Activated CD8-positive, alpha-beta memory T cell treated with anti-CD3 and anti-CD28 coated beads for 48 hours (primary cell): ENCODE measurements around the gene NR3C2.

ENCODE experiments used
- DNase-seq, 3 experiments: peaks; one replicate each; pipeline ENCODE4 v3.0.0-alpha.2; 2020; ENCODE audit warnings: low read depth in 2 of 3, low spot score in 2 of 3

NR3C2 gene

GRCh38 chr4:148057984-148058859 is 384.0 kb downstream of the NR3C2 start:
- DNase-seq, result no peak

DNA sequence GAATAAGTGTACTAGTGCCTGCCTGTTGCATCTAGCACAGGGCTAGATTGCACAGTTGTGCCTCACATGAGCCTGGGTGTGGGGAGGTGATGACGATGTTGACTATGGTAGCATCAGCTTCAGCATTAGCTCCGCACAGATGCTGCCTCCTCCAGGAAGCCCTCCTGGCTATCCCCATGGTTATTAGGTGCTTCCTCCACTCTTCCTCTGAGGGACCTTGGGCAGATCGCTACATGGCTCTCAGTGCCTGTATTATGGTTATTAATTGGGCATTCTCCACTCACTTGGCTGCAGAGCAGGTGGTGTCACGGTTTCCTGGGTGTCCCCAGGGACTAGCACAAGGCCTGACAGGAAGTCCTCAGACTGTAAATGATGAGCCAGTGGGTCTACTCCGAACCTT is 384.7 kb downstream of the NR3C2 start:
- no peak for DNase-seq

- DNase-seq, result peak in 2 of 3 experiments; percentile 41 to 46
Observed at GRCh38 chr4:148056879-148057278, 385.3 kb downstream of the NR3C2 start.

- DNase-seq, result no peak
Observed at GRCh38 chr4:148055844-148056243, 386.4 kb downstream of the NR3C2 start.

- no peak for DNase-seq
Observed at GRCh38 chr4:148054275-148054674, 387.9 kb downstream of the NR3C2 start.

DNA sequence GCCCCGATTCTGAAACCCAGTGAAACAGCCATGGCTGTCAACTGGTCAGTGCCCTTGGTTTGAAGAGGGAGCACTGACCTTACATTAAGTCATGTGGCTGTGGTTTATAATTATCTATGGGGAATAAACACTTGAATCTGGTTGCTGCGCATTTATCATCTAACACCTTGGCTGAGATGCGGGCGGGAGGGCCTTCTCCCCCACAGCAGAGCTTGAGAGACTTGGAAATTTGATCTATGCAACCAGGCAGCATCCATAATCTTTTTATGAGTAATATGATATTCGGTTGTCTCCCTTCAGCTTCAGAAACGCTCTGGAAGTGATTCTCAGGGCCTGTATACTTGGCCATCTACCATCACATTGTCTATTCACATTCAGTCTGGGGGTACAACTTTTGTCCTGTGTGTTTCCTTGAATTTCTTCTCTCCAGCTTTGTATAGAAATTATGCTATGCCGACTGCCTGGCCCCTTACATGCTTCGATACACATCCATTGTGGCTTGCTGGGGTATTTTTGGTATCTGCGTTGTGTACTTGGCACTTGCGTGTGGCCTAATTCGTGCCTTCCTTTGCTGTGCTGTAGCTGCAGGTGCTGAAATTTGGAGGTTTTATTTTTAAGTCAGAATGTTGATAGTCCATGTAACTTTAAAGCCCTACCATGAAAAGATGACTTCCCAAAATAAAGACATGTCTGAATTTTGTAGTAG is 388.8 kb downstream of the NR3C2 start:
- DNase-seq, result no peak

GRCh38 chr4:148052448-148052847 is 389.8 kb downstream of the NR3C2 start:
- DNase-seq, result no peak

DNA sequence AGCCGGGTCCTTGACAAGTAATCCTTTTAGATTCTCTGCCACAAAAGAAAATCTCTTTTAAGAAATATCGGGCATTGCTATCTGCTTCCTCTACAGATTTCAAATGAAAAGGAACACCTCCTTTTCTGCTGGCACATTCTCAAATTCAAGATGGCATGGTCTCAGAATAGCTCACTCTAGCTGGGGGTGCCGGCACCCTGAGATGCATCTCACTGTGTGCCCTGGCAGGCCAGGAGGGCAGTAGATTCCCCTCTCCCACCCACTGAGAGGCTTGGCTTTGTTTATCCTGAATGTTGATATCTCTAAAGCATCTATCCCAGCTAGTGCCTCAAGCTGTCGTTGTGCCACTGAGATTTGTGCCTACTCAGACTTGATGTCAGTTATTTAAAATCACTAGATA is 390.8 kb downstream of the NR3C2 start:
- no peak for DNase-seq

GRCh38 chr4:148048598-148048997 is 393.6 kb downstream of the NR3C2 start:
- DNase-seq, result no peak

- no peak for DNase-seq
Observed at GRCh38 chr4:148044912-148045352, 397.3 kb downstream of the NR3C2 start.

- no peak for DNase-seq
Observed at GRCh38 chr4:148044089-148044911, 397.9 kb downstream of the NR3C2 start.

DNA sequence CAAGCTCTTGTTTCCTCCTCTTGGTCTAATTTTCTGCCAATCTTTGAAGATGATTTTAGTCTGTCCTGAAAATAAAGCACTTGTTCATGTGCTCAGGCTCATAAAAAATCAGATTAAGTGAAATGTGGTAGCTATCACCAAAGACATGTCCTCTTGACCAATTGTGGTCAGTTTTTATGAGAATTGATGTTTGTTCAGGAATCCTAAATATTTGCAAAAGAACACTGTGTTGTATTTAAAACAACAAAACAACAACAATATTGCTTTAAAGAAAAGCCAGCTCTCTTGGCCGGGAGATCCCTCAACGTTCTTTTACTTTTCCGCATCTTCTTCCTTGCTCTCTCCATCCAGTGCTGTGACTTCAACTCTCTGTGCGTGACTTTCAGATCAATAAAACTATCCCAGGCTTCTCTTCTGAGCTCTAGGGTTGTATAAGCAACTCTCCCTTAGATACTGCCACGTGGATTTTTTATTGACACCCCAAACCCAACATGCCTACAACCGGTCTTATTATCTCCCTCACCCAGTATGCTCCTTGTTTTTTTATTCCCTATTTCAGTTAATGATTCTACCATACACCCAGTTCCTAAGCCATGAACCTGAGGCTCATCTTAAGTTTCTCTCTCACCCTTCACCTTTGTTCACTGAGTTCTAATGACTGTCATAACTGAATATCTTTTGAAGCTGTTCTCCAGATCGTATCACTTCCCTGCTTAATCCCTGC is 400.4 kb downstream of the NR3C2 start:
- DNase-seq, result no peak

DNA sequence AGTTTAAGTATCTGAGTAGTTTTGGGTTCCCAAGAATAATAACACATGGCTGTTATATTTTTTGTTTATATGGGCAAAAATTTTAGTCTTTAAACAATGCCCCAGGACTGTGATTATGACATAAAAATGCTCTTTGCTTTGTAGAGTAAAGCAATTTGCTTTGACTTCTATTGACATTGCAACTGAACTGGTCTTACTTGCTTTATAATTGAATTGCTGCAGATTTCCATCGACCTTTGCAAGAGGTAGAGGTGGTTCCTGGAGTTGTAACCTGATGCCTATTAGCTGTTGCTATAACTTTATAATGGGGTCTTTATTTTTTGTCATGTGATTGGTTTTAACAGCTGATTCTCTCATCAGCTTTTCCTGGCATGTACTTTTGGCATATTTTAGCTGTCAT is 407.4 kb downstream of the NR3C2 start:
- DNase-seq, result no peak

GRCh38 chr4:148030193-148030873 is 411.9 kb downstream of the NR3C2 start:
- DNase-seq, result no peak

GRCh38 chr4:148029781-148030180 is 412.4 kb downstream of the NR3C2 start:
- no peak for DNase-seq
